T-helper 2 cell treated with Interferon-gamma antibody and Interleukin-4, amounts not matched to agents 100 ng/mL and 5 ng/mL, for 36 hours (primary cell): ENCODE measurements around the gene HIPK2. TPM values are rescaled to one million over a fixed set of nuclear protein-coding genes. Genes with fewer than 3 reads are reported as not detected.

Experiments
- intact Hi-C: fragments of 100-400 bp; cut with micrococcal nuclease; formaldehyde crosslinking; loops from one replicate; pipeline ENCODE4 v1.15.1; 2023
- total RNA-seq: library from RNA; stranded (reverse); gene quantifications from 2 replicates; pipeline ENCODE4 v1.2.3, GENCODE V29; 2022

HIPK2 gene
- total RNA-seq, 1 donor from 2014 or later: 19.2 TPM

DNA sequence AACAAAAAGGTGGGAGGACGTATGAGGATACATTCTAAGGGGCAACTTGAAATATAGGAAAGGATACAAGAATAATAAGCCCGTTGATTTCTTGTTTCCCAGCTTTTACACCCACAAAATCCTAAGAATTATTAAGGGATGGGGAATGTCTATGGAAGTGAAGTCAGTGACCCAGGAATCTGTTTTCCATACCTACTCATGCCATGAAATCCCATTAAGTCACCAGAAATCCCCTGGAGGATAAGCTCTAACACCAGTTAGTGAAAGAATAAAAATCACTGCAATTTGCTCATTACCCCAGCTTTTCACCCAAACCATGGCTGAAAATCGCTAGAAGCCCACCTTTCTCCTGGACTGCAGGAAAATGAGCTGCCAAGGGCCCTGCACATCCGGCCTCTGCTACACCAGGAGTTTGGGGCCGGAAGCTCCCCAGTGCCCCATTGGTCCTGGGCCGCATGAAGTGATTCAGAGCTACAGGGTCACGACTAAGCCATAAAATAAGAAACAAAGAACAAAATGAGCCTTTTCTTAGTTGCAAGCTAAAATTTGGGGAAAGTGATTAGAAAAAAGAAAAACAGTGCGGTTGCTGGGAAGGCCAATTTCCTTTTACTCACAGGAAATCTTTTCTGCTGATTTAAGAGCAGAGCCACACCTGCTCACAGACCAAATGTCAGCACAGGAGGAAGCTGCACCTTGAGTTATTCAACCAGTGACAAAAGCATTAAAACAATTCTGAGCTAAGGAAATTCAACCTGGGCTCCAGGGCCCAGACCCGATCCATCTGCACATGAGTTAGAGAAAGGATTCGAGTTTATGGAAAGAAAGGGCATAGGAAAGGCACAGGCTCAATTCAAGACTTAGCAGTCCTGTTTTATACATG, 40.3 kb downstream of the HIPK2 start:
- intact Hi-C loops: no loop called here

DNA sequence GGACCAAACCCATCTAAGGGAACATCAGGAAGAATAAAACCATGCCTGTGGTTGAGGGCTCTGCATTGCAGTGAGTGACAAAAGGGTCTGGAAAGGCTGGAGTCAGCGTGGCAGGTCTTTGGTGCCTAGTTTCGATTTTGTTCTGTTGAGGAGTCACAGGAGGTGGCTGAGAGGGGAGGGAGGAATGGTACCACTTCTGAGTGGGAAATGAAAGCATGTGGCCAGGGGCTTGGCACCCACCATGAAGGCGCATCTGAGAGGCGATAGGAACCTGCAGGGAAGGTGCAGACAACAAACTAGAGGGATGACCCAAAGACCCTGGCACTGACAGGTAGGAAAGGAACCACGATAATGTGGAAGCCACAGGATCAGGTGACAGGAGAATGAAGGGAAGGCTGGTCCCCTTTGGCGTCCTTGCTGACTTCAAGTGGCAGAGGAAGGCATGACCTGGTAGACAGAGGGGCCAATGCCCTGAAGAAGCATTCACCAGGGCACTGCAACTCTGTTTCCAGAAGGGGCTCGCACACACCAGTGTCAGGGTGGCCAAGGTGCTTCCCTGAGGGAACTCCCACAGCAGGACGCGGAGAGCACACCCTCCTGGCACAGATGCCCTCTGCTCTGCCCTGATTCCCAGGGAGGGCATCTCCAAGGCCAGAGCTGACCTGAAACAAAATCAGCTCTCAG, 41.7 kb downstream of the HIPK2 start:
- intact Hi-C loops: no loop called here

DNA sequence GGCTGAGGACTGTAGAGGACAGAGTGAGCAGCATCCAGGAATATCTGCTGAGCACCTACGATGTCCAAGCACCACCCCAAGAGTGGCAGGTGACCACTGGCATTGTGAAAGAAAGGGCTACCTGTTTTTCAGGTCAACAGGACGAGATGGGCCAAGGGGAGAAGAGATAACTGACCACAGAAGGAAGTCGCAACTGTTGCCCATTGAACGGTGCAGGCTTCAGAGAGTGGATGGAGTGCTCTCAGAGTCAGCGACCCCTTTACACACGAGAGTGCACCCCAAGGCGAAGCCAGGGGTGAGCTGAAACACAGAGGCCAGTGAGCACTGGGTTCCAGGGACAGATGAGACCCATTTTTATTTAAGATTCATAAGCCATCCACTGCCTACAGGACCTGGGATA, 42.3 kb downstream of the HIPK2 start:
- intact Hi-C loops: no loop called here

DNA sequence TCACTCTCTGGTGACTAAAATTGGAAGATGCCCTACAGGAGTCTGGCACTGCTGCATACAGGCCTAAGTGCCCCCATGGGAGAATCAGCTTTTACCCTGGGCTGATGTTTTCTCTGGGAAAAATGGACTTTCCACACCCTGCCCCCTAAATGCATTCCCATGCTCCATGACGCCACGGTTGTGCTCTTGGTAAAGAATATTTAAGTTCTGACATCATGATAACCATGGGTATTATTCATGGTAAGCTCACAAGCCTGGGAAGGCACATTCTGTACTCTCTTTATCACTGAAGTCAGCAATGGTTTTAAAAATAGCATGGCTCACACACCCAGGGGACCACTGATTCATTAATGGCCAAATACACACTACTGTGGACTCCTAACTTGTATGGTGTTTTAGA, 43.4 kb downstream of the HIPK2 start:
- intact Hi-C loops: no loop called here

DNA sequence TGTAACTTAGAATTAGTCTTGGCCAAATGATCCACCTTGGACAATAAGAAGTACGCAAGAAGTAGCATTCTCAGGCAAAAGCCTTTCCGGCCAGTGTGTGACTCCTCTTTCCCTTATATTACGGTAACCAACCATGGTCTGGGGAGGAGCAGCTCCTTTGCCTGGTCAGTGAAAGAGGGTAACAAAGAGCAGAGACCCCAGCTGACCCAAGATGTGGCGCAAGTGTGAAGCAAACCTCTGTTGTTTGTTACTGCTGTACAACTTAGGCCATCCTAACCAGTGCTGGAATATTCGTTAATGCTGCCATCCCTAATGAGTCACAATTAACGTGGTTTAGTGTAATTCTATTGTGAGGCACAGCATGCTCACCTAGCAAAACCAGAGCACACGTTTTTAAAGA, 44.0 kb downstream of the HIPK2 start:
- intact Hi-C loops: no loop called here

DNA sequence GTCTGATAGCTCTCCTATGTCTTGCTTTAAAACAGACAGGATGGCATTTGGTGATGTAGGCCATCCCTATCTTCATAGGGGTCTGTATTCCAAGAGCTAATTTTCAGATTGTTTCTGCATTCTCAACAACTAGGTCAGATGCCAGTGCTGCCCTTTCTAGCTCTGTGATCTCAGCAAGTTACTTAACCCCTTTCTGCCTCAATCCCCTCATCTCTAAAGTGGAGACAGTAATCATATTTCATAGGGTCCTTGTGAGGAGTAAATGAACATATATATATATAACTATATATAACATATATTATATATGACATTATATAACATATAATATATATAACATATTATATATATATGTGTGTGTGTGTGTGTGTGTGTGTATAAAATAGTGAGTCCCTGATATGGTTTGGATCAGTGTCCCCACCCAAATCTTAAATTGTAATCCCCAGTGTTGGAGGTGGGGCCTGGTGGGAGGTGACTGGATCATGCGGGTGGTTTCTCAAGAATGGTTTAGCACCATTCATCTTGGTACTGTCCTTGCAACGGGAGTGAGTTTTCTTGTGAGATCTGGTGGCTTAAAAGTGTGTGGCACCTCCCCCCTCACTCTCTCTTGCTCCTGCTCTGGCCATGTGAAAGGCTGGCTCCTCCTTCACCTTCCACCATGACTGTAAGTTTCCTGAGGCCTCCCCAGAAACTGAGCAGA, 45.2 kb downstream of the HIPK2 start:
- intact Hi-C loops: no loop called here

DNA sequence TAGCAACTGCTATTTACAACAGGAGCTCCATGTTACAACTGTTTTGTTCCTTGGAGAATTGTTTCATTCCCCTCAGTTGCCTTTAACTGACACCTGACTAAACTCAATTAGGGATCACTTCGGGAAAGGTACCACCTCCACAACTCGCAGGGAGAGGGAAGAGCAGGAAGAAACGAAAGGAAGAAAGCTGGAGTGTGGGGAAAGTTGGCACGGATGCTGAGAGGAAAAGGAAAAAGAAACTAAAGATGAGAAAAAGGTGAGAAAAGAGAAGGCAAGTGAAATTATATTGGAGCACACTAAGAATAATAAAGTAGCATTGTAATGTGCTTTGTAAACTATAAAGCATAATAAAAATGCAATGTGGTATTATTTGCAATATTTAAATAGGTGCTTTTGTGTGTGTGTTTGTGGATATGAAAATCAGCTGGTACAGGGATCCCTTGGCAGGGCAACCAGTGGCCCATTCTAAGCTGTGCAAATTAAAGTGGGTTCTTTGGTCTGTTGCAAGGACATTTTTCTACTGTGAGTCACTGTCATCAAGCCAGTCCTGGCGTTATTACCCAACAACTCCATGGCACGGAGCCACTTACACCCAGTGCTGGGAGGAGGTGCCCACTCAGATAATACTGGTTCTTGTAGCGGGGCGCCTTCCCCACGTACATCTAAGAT, 45.9 kb downstream of the HIPK2 start:
- intact Hi-C loops: no loop called here

DNA sequence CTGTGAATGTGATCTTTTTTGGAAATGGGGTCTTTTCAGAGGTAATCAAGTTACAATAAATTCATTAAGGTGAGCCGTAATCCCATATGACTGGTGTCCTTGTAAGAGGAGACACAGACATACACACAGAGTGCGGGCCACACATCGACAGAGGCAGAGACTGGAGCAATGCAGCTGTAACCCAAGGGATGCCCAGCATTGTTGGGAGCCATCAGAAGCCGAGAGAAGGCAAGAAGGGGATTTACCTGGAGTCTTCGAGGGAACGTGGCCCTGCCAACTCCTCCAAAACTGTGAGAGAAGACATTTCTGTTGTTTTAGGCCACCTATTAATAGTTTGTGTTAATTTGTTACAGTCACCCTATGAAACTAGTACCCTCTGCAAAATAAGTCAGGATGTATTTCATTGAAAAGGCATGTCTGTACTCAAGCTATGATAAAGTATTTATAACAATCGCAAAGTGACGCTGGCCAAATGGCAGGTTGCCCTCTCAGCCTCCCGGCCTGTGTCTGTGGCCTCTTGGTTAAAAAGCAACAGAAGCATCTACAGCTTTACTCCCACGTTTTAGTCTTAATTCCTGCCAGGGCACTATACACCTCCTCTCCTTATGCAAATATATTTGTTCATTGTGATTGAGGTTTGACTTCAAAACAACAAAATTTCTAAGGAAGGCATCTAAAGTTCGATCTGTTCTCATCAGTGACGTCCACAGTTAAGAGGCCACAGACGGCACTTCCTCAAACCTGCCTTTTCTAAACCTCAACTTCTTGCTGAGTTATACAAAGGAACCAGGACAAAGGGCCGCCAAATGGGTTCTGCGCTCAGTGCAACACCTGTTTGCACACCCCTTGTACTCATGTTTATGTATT, 46.8 kb downstream of the HIPK2 start:
- intact Hi-C loops: no loop called here

DNA sequence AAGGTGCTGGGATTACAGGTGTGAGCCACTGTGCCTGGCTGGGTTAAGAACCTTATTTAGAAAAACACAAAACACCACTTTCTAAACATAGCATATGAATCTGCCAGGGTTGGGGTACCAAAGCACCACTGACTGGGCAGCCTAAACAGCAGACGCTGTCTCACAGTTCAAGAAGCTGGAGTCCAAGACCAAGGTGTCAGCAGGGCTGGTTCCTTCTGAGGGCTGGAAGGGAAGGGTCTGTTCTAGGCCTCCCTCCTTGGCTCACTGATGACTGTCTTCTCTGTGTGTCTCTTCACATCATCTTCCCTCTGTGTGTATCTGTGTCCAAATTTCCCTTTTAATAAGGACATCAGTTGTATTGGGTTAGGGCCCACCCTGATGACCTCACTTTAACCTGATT, 49.6 kb downstream of the HIPK2 start:
- intact Hi-C loops: no loop called here

DNA sequence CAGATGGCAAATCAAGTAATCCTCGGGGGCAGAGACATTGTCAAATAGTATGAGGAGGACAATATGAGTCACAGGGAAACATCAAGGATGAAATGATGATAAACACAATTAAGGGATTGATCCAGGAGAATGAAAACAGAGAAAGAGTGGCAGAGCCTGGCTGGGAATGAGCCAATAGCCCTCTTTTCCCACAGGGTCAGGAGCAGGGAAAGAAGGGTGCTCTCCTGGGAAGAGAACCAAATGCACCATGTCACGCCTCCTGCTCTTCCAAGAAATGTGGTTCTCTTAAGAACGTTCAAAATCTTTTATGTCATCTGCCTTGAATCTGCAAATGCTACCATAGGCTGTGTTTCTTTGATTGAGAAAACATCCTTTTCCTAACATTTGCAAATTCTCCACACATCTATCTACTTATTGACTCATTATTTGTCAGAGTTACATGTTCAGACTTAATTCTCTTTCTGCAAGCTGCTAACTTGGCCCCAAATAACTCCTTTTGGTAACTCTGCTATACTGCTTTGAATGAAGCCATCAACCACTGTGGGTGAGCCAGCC, 50.6 kb downstream of the HIPK2 start:
- intact Hi-C loops: no loop called here

DNA sequence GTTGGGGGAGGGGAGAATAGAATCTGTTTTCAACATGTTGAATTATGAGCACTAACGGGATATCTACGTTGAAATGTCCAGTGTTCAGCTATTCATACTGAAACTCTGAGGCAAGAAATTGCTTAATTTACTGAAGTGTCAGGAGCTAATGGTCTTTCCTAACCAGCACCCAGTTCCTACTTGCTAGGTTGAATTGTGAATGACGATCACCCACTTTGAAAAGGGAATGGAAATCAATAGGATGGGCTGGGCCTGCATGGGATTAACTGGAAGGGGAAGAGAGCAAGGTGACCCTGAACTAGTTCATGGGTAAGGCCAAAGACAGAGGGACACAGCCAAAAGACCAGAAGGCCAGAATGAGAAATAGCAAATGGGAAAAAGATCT, 51.3 kb downstream of the HIPK2 start:
- intact Hi-C loops: no loop called here

DNA sequence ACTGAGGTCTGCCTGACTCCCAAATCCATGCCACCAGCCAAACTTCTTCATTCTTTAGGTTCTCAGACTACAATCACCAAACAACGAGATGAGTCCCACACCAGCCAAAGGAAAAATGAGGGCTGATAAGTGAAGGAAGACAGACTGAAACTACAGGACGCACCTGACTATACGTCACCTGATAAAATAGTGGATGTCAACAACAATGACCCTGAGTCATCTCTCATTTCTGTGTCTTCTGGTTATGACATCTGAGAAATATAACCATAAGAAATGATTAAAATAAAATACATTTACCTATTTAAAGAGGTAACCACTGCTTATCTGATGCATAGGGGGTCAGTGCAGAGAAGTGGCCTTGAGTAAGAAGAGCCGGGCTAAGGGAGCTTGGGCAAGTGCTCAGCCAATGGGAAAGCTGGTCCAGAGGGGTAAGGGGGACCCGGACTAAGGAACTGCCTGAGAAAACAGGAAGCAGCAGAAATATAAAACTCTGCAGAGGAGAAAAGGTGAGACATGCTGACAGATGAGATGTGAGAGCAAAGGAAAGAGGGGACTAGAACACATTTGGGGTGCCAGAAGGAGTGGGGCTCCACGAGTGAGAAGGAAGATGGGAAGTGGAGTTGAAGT, 51.8 kb downstream of the HIPK2 start:
- intact Hi-C loops: no loop called here

DNA sequence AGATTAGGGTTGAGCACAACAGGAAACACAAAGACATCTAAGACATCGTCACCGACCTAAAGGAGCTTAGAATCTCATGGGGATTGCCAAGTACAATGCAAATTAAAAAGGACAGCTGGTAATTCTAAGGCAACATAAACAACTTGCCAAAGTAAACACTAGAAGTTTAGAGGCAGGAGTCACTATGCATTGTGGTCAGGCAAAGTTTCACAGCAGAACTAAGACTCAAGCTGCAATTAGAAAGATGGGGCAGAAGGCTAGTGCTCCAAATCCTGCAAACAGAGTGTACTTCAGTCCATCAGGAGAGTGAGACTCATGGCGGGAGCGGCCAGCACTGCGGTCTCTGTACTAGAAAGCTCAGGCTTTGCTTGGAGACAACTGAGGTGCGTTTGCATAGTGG, 52.7 kb downstream of the HIPK2 start:
- intact Hi-C loops: no loop called here

DNA sequence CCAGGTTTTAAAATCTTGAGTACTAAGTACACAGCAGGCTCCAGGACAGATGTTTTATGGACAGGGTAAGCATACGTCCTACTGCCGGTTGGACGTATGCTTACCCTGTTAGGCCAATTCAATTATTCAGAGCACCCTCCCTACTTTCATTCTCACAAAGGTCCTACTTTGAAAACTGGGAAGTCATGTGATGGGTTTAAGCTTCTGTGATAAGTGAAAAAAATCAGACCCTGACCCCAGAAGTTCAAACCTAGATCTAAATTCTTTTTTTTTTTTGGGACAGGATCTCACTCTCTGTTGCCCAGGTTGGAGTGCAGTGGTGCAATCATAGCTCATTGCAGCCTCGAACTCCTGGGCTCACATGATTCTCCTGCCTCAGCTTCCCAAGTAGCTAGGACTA, 55.2 kb downstream of the HIPK2 start:
- intact Hi-C loops: loop anchor here (5.0 kb wide), 1 partner anchor 55 kb away; the partner anchor contains the start of gene HIPK2

DNA sequence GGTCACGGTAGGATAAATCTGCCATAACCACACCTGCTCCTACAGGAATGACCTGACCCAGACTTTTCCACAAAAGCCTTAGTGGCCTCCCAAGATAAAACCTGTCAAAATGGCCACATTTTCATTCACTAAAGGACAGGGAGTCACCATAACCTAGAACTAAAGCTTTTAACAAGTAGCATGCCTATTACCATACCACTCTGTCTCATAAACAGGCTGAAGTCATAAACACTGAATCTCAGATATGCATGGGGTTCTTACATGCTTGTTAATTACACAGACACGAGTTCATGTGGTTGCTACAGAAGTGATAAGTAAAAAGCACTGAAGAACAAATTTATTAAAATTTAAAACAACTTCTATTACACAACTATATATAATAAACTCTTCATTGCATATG, 56.0 kb downstream of the HIPK2 start:
- intact Hi-C loops: loop anchor here (5.0 kb wide), 1 partner anchor 55 kb away; the partner anchor contains the start of gene HIPK2

DNA sequence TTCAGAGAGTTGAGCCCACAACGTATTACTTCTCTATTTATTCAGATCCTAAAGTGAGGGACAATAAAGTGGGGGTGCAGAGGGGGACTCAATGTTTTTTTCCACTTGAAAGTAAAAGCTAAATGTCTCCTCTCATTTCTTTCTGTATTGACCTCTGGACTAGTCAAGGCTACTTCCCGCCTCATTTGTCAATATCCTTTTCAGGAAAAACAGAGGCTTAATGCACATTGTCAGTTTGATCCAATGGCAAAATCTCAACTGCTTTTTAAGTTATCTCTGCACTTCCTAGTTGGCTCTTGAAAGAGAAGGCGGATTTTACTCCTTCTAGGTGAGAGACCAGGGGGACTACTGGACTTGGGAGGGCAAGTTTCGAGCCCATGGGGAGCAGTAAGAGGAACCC, 56.4 kb downstream of the HIPK2 start:
- intact Hi-C loops: loop anchor here (5.0 kb wide), 1 partner anchor 56 kb away; the partner anchor contains the start of gene HIPK2

DNA sequence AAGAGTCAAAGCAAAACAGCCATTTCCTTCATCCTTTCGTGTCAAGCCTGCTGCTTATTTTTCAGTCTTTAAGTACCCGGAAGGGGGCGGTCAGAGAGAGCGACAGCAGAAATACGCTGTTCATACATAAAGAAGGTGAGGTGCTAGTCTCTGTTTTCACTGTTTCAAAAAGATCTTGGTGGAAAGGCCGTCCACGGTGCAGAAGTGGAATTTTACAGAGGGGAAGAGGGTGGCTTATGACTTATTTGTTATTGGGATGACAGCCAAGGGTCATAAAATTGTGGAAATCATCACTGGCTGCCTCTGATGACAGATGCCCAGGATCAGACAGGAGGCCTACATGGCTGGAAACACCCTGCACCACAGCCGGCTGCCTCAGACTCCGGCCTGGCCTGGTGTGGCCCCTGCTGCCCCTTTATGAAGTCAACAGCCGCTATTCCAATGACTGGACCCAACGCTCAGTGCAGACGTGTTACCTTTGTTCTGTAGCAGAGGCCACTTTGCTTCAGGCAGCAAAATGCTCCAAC, 57.0 kb downstream of the HIPK2 start:
- intact Hi-C loops: loop anchor here (5.0 kb wide), 1 partner anchor 57 kb away; the partner anchor contains the start of gene HIPK2

DNA sequence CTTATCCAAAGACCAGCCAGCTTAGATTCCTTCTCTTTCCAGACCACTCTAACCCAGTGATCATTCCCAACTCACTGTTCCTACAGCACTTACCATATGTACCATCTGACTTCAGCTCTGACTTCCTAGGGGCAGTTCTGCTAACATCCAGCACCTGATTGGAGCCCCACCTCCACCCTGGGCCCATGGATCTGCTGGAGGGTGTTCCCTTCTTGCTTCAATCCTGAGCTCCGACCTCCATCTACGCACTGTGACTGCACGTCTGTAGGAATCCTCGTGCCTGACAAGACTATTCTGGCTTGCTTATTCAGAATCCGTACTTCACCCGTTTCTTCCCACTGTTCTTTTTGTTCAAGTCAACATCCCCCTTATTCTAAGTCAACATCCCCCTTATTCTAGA, 57.6 kb downstream of the HIPK2 start:
- intact Hi-C loops: loop anchor here (5.0 kb wide), 1 partner anchor 57 kb away; the partner anchor contains the start of gene HIPK2

DNA sequence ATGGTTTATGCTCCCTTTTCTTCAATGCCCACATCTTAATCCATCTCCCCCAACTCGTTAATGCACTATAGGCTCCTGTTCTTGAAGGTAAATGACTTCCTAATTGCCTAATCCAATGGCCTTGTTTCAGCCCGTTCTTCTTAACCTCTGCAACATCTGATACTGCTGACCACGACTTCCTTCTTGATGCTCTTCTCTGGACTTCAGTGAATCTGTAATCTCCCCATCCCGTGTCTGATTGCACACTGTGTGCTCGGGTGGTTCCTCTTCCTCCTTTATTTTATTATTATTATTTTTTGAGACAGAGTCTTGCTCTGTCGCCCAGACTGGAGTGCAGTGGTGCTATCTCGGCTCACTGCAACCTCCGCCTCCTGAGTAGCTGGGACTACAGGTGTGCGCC, 58.9 kb downstream of the HIPK2 start:
- intact Hi-C loops: loop anchor here (5.0 kb wide), 1 partner anchor 72 kb away; no protein-coding TSS in a partner anchor
